HEK293 (cell line): ENCODE results near the gene LRRN2.

Experiments
- CTCF ChIA-PET: fragments of 350-600 bp; formaldehyde crosslinking; extraction: SDS; loops from one replicate; lab custom pipeline; 2021; ENCODE audit warnings: antibody characterized with exemption; lab: Yijun Ruan, JAX
- POLR2A ChIA-PET: fragments of 300-600 bp; formaldehyde crosslinking; extraction: SDS; loops from one replicate; lab custom pipeline; 2020; ENCODE audit warnings: antibody characterized with exemption, inconsistent platforms; lab: Yijun Ruan, JAX
- H3K27ac ChIP-seq: fragments of 200-500 bp; sonication (Bioruptor generic); 2 replicates; pipeline ENCODE4 v1.5.1; 2014; ENCODE audit warnings: low read depth, low read length, control low read depth, inconsistent platforms; ENCODE audit errors: extremely low read depth
- H3K36me3 ChIP-seq, 2 experiments: fragments of 200-500 bp in 1 of 2; sonication (Bioruptor generic) in 1 of 2; 1 replicate in 1 of 2; 2 replicates in 1 of 2; pipeline ENCODE4 v1.5.1; 2014 to 2017; ENCODE audit warnings: inconsistent platforms in 2 of 2, low read length in 2 of 2; ENCODE audit not compliant: control insufficient read depth in 2 of 2, insufficient read depth in 1 of 2
- H3K4me1 ChIP-seq: fragments of 200-500 bp; sonication (Bioruptor generic); 2 replicates; pipeline ENCODE4 v1.5.1; 2014; ENCODE audit warnings: mild to moderate bottlenecking, low read length, inconsistent platforms; ENCODE audit not compliant: control insufficient read depth, insufficient read depth
- H3K4me3 ChIP-seq: 2 replicates; pipeline ENCODE4 v1.5.1; 2011; ENCODE audit warnings: low read depth, mild to moderate bottlenecking, control low read depth, low read length, moderate library complexity
- H3K9me3 ChIP-seq: fragments of 200-500 bp; sonication (Bioruptor generic); 2 replicates; pipeline ENCODE4 v1.5.1; 2014; ENCODE audit warnings: low read depth, low read length, inconsistent platforms; ENCODE audit not compliant: control insufficient read depth, insufficient read depth
- AEBP2 ChIP-seq: fragments of 450-650 bp; formaldehyde crosslinking; IDR thresholded peaks from 2 replicates; pipeline ENCODE4 v1.5.1; 2016; ENCODE audit warnings: missing biosample characterization, missing genetic modification characterization, borderline replicate concordance
- BCL6B ChIP-seq: fragments of 450-650 bp; formaldehyde crosslinking; IDR thresholded peaks from 2 replicates; pipeline ENCODE4 v1.5.1; 2017; ENCODE audit warnings: missing biosample characterization, missing genetic modification characterization
- GLIS1 ChIP-seq: fragments of 450-650 bp; formaldehyde crosslinking; IDR thresholded peaks from 2 replicates; pipeline ENCODE4 v1.5.1; 2016; ENCODE audit warnings: missing biosample characterization, missing genetic modification characterization
- HOXC10 ChIP-seq: sonication (generic); formaldehyde crosslinking; IDR thresholded peaks from 2 replicates; pipeline ENCODE4 v1.8.1; 2023; ENCODE audit warnings: mild to moderate bottlenecking, missing genetic modification reagents
- OSR2 ChIP-seq: fragments of 450-650 bp; formaldehyde crosslinking; IDR thresholded peaks from 2 replicates; pipeline ENCODE4 v1.5.1; 2016; ENCODE audit warnings: missing biosample characterization, missing genetic modification characterization
- PATZ1 ChIP-seq: fragments of 450-650 bp; formaldehyde crosslinking; IDR thresholded peaks from 2 replicates; pipeline ENCODE4 v1.5.1; 2016; ENCODE audit warnings: missing biosample characterization, missing genetic modification characterization
- PRDM2 ChIP-seq: fragments of 450-650 bp; formaldehyde crosslinking; IDR thresholded peaks from 2 replicates; pipeline ENCODE4 v1.5.1; 2016; ENCODE audit warnings: missing biosample characterization, missing genetic modification characterization, borderline replicate concordance
- SCRT2 ChIP-seq: fragments of 450-650 bp; formaldehyde crosslinking; IDR thresholded peaks from 2 replicates; pipeline ENCODE4 v1.5.1; 2016; ENCODE audit warnings: missing biosample characterization, missing genetic modification characterization
- SP7 ChIP-seq: fragments of 450-650 bp; formaldehyde crosslinking; IDR thresholded peaks from 2 replicates; pipeline ENCODE4 v1.5.1; 2016; ENCODE audit warnings: missing biosample characterization, missing genetic modification characterization
- ZBTB17 ChIP-seq: fragments of 450-650 bp; formaldehyde crosslinking; IDR thresholded peaks from 2 replicates; pipeline ENCODE4 v1.5.1; 2016; ENCODE audit warnings: missing biosample characterization, missing genetic modification characterization
- ZBTB20 ChIP-seq: fragments of 450-650 bp; formaldehyde crosslinking; IDR thresholded peaks from 2 replicates; pipeline ENCODE4 v1.5.1; 2016; ENCODE audit warnings: missing biosample characterization, missing genetic modification characterization
- ZBTB49 ChIP-seq: fragments of 450-650 bp; formaldehyde crosslinking; IDR thresholded peaks from 2 replicates; pipeline ENCODE4 v1.5.1; 2016; ENCODE audit warnings: missing biosample characterization, missing genetic modification characterization, low read depth
- ZBTB7A ChIP-seq: fragments of 450-650 bp; formaldehyde crosslinking; IDR thresholded peaks from 2 replicates; pipeline ENCODE4 v1.5.1; 2016; ENCODE audit warnings: low read depth, missing biosample characterization, missing genetic modification characterization
- ZNF169 ChIP-seq: fragments of 450-650 bp; formaldehyde crosslinking; IDR thresholded peaks from 2 replicates; pipeline ENCODE4 v1.5.1; 2016; ENCODE audit warnings: missing biosample characterization, missing genetic modification characterization
- ZNF18 ChIP-seq: fragments of 450-650 bp; formaldehyde crosslinking; IDR thresholded peaks from 2 replicates; pipeline ENCODE4 v1.5.1; 2016; ENCODE audit warnings: missing biosample characterization, missing genetic modification characterization
- ZNF23 ChIP-seq: fragments of 450-650 bp; formaldehyde crosslinking; IDR thresholded peaks from 2 replicates; pipeline ENCODE4 v1.5.1; 2016; ENCODE audit warnings: missing biosample characterization, missing genetic modification characterization, borderline replicate concordance
- ZNF335 ChIP-seq: fragments of 450-650 bp; formaldehyde crosslinking; conservative IDR thresholded peaks from 2 replicates; pipeline ENCODE4 v1.5.1; 2016; ENCODE audit warnings: missing biosample characterization, missing genetic modification characterization
- ZNF580 ChIP-seq: fragments of 450-650 bp; formaldehyde crosslinking; IDR thresholded peaks from 2 replicates; pipeline ENCODE4 v1.5.1; 2016; ENCODE audit warnings: missing biosample characterization, missing genetic modification characterization
- ZSCAN16 ChIP-seq: fragments of 450-650 bp; formaldehyde crosslinking; IDR thresholded peaks from 2 replicates; pipeline ENCODE4 v1.5.1; 2016; ENCODE audit warnings: missing biosample characterization, missing genetic modification characterization

The LRRN2 gene

GRCh38 chr1:204730826-204731459 is 45.4 kb upstream of the LRRN2 start:
- Histone ChIP-seq H3K27ac (no peak overlapping the region), H3K4me3 (no peak overlapping the region), H3K4me1 (peaks cover 2% of the 10 kb centered on the region), H3K36me3 (no peaks in the 10 kb centered on the region), H3K9me3 (no peaks in the 10 kb centered on the region)
- ChIA-PET CTCF (interaction anchor here (0.6 to 2.9 kb wide), 7 partner anchors 14 to 117 kb away, joined by 3 to 15 read pairs (median 7); no protein-coding TSS in a partner anchor), POLR2A (no interaction called here)
- 0 out of 2 replicates have a peak, but pooled peaks have one; percentile 26 for TF ChIP-seq PATZ1
- no peak for TF ChIP-seq ZNF23 (tag by site-specific recombination)
- 0 out of 2 replicates have a peak, but pooled peaks have one; percentile 21 for TF ChIP-seq GLIS1 (tag by site-specific recombination)
- TF ChIP-seq ZNF335, result 0 out of 2 replicates have a peak, but pooled peaks have one; percentile 8
- TF ChIP-seq SCRT2 (tag by site-specific recombination), result no peak
- no peak for TF ChIP-seq PRDM2 (tag by site-specific recombination)
- TF ChIP-seq ZSCAN16 (tag by site-specific recombination), result no peak
- TF ChIP-seq HOXC10 (CRISPR knock-in tag), result no peak
- no peak for TF ChIP-seq ZBTB49
- TF ChIP-seq OSR2 (tag by site-specific recombination), result 0 out of 2 replicates have a peak, but pooled peaks have one; percentile 6
- peak; percentile 52 for TF ChIP-seq ZBTB17 (tag by site-specific recombination)
- TF ChIP-seq ZNF580, result no peak
- peak; percentile 72 for TF ChIP-seq ZBTB20 (tag by site-specific recombination)
- no peak for TF ChIP-seq ZBTB7A (tag by site-specific recombination)
- no peak for TF ChIP-seq AEBP2 (tag by site-specific recombination)
- TF ChIP-seq ZNF18 (tag by site-specific recombination), result no peak
- no peak for TF ChIP-seq ZNF169
- peak; percentile 97 for TF ChIP-seq SP7 (tag by site-specific recombination)
- TF ChIP-seq BCL6B (tag by site-specific recombination), result no peak
